Skeletal muscle tissue (tissue), 4 donors: ENCODE results near the gene FAM221B. TPM values are rescaled to one million over a fixed set of nuclear protein-coding genes. Genes with fewer than 3 reads are reported as not detected.

ENCODE experiments used
- H3K27ac ChIP-seq: one replicate; pipeline ENCODE4 v1.7.0; 2013; ENCODE audit warnings: mild to moderate bottlenecking, low read depth, low read length, inconsistent platforms
- H3K27me3 ChIP-seq, 3 donors: one replicate each; pipeline ENCODE4 v1.7.0; 2013; ENCODE audit warnings: low read length in 3 of 3; ENCODE audit not compliant: control insufficient read depth in 3 of 3, insufficient read depth in 3 of 3
- H3K36me3 ChIP-seq, 3 donors: one replicate each; pipeline ENCODE4 v1.7.0; 2013; ENCODE audit warnings: low read length in 3 of 3; ENCODE audit not compliant: control insufficient read depth in 3 of 3, insufficient read depth in 3 of 3
- H3K4me1 ChIP-seq, 3 donors: one replicate each; pipeline ENCODE4 v1.7.0; 2013; ENCODE audit warnings: low read length in 3 of 3, mild to moderate bottlenecking in 3 of 3; ENCODE audit not compliant: control insufficient read depth in 3 of 3, insufficient read depth in 3 of 3
- H3K4me3 ChIP-seq, 3 donors: one replicate each; pipeline ENCODE4 v1.7.0; 2013; ENCODE audit warnings: low read length in 3 of 3
- H3K9ac ChIP-seq, 3 donors: one replicate each; pipeline ENCODE4 v1.7.0; 2013; ENCODE audit warnings: low read length in 3 of 3, mild to moderate bottlenecking in 3 of 3, moderate library complexity in 2 of 3, low read depth in 1 of 3
- H3K9me3 ChIP-seq, 3 donors: one replicate each; pipeline ENCODE4 v1.7.0; 2013; ENCODE audit warnings: low read length in 3 of 3; ENCODE audit not compliant: control insufficient read depth in 3 of 3
- total RNA-seq: library from RNA; depleted of rRNA; stranded (reverse); fragments of >200 nt; gene quantifications from one replicate; pipeline ENCODE4 v1.2.3, GENCODE V29; 2014
- donor health status: Osteomylitis.

Gene FAM221B
- total RNA-seq, 1 donor from 2014 or later = not detected

- no peaks in the 10 kb centered on the region for H3K9me3 ChIP-seq
- no peaks in the 10 kb centered on the region for H3K4me1 ChIP-seq
- H3K27me3 ChIP-seq = no peaks in the 10 kb centered on the region
- H3K36me3 ChIP-seq = peaks cover 0 to 2% (median 0%) of the 10 kb centered on the region in 3 donors
- H3K27ac ChIP-seq = no peak overlapping the region
- H3K9ac ChIP-seq = no peak overlapping the region
- no peak overlapping the region for H3K4me3 ChIP-seq
Measured at GRCh38 chr9:35781066-35781465, 47.5 kb downstream of the FAM221B start.

GRCh38 chr9:35778496-35778895, 50.0 kb downstream of the FAM221B start:
- Histone ChIP-seq H3K27ac (no peak overlapping the region), H3K9me3 (no peaks in the 10 kb centered on the region), H3K9ac (no peak overlapping the region), H3K36me3 (peaks cover 0 to 2% (median 0%) of the 10 kb centered on the region in 3 donors), H3K27me3 (no peaks in the 10 kb centered on the region), H3K4me1 (no peaks in the 10 kb centered on the region), H3K4me3 (no peak overlapping the region)

GRCh38 chr9:35776018-35776417, 52.5 kb downstream of the FAM221B start:
- no peaks in the 10 kb centered on the region for H3K27me3 ChIP-seq
- no peak overlapping the region for H3K27ac ChIP-seq
- H3K4me3 ChIP-seq = no peak overlapping the region
- H3K36me3 ChIP-seq = no peaks in the 10 kb centered on the region
- peaks cover 9 to 13% (median 12%) of the 10 kb centered on the region in 3 donors for H3K4me1 ChIP-seq
- no peaks in the 10 kb centered on the region for H3K9me3 ChIP-seq
- no peak overlapping the region for H3K9ac ChIP-seq

- Histone ChIP-seq H3K4me3 (no peak overlapping the region), H3K27ac (no peak overlapping the region), H3K27me3 (no peaks in the 10 kb centered on the region), H3K9me3 (no peaks in the 10 kb centered on the region), H3K4me1 (peaks cover 18 to 21% (median 18%) of the 10 kb centered on the region in 3 donors), H3K36me3 (no peaks in the 10 kb centered on the region), H3K9ac (no peak overlapping the region)
Measured at GRCh38 chr9:35774907-35775635, 53.5 kb downstream of the FAM221B start.

- Histone ChIP-seq H3K27ac (no peak overlapping the region), H3K4me1 (peaks cover 18 to 25% (median 18%) of the 10 kb centered on the region in 3 donors), H3K36me3 (no peaks in the 10 kb centered on the region), H3K9me3 (no peaks in the 10 kb centered on the region), H3K4me3 (no peak overlapping the region), H3K9ac (no peak overlapping the region), H3K27me3 (no peaks in the 10 kb centered on the region)
Measured at GRCh38 chr9:35771943-35772342, 56.6 kb downstream of the FAM221B start.

GRCh38 chr9:35771534-35771933, 57.0 kb downstream of the FAM221B start:
- H3K4me3 ChIP-seq = no peak overlapping the region

GRCh38 chr9:35771075-35771433, 57.5 kb downstream of the FAM221B start:
- Histone ChIP-seq H3K4me1 (peaks cover 18 to 25% (median 18%) of the 10 kb centered on the region in 3 donors), H3K27me3 (no peaks in the 10 kb centered on the region), H3K27ac (peak overlapping the region; percentile 73), H3K9me3 (no peaks in the 10 kb centered on the region), H3K4me3 (peak overlapping the region in 1 of 3 donors; percentile 6), H3K9ac (peak overlapping the region in 1 of 3 donors; percentile 57), H3K36me3 (no peaks in the 10 kb centered on the region)

More at GRCh38 chr9:35771534-35771933, 57.0 kb downstream of the FAM221B start:
- Histone ChIP-seq H3K9me3 (no peaks in the 10 kb centered on the region), H3K27ac (peak overlapping the region; percentile 73), H3K9ac (peak overlapping the region in 1 of 3 donors; percentile 57), H3K36me3 (no peaks in the 10 kb centered on the region), H3K4me1 (peaks cover 18 to 25% (median 18%) of the 10 kb centered on the region in 3 donors), H3K27me3 (no peaks in the 10 kb centered on the region)

GRCh38 chr9:35769763-35770162, 58.8 kb downstream of the FAM221B start:
- H3K36me3 ChIP-seq = no peaks in the 10 kb centered on the region
- no peaks in the 10 kb centered on the region for H3K9me3 ChIP-seq
- H3K9ac ChIP-seq = no peak overlapping the region
- H3K4me3 ChIP-seq = no peak overlapping the region
- H3K27me3 ChIP-seq = no peaks in the 10 kb centered on the region
- H3K4me1 ChIP-seq = peaks cover 18 to 25% (median 18%) of the 10 kb centered on the region in 3 donors
- H3K27ac ChIP-seq = no peak overlapping the region

- H3K36me3 ChIP-seq = no peaks in the 10 kb centered on the region
Measured at GRCh38 chr9:35767458-35767857, 61.1 kb downstream of the FAM221B start.

GRCh38 chr9:35766997-35767396, 61.5 kb downstream of the FAM221B start:
- H3K36me3 ChIP-seq = no peaks in the 10 kb centered on the region
- H3K27ac ChIP-seq = no peak overlapping the region
- H3K4me1 ChIP-seq = peaks cover 16 to 22% (median 16%) of the 10 kb centered on the region in 3 donors
- no peaks in the 10 kb centered on the region for H3K27me3 ChIP-seq
- H3K4me3 ChIP-seq = no peak overlapping the region
- H3K9ac ChIP-seq = no peak overlapping the region
- H3K9me3 ChIP-seq = no peaks in the 10 kb centered on the region

More at GRCh38 chr9:35767458-35767857, 61.1 kb downstream of the FAM221B start:
- no peaks in the 10 kb centered on the region for H3K27me3 ChIP-seq
- peaks cover 18 to 25% (median 18%) of the 10 kb centered on the region in 3 donors for H3K4me1 ChIP-seq
- H3K27ac ChIP-seq = no peak overlapping the region
- no peak overlapping the region for H3K4me3 ChIP-seq
- no peak overlapping the region for H3K9ac ChIP-seq
- H3K9me3 ChIP-seq = no peaks in the 10 kb centered on the region
